HG02571 (cell line): ENCODE data around the gene NR5A2.

Experiments
- ATAC-seq: cut with Tn5 transposase; IDR thresholded peaks from one replicate; pipeline ENCODE4 v1.9.1; 2021; ENCODE audit warnings: mild to moderate bottlenecking, moderate library complexity; ENCODE audit not compliant: unreplicated experiment

The NR5A2 gene

DNA sequence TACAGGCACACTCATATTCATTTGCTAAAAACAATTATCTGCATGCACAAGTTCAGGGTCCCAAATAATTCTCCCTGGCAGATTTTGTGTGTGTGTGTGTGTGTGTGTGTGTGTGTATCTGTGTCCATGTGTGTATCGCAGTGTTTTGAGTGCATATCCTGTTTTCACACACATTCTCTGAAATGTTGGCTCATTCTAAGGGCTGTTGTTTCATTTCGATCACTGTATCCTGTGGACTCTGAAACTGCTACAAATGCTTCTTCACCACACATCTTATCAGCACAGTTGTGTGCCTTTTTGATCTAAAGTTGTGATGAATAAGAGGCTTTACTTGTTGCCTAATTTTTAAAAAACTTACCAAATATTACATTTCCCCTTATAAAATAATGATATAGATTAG lies 34.6 kb downstream of the NR5A2 start:
- no peak for ATAC-seq

DNA sequence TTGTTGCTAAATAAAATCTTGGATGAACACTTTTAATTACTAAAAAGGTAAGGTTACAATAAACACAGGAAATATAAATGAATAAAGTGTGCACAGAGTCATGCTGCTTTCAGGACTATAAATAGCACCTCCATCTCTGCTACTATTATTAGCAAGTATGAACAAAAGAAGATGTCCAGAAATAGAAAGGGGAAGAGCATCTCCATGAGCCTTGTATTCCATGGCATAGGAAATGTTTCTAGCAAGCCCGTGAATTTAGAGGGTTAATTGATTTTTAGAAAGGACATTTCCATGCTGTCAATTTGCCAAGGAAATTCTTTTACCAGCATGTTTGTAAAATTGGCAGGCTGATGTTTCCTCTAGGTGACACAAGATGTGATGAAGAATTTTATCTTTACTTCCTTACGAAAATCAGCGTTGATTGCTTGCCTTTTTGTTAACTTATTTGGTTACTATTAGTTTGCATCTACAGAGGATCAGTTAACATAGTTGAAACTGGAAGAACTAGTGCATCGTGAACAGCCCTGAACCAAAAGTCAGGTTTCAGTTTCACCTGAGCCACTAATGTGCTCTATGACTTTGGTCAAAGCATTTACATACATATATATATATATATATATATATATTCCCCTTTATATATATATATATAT lies 45.3 kb downstream of the NR5A2 start:
- peak; percentile 98 for ATAC-seq

DNA sequence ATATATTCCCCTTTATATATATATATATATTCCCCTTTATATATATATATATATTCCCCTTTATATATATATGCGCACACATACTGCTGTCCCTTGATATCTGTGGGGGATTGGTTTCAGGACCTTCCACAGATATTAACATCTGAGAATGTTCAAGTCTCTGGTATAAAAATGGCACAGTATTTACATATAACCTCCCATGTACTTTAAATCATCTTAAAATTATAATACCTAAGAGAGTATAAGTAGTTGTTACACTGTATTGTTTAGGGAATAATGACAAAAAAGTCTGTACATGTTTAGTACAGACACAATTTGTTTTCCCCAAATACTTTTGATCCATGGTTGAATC lies 45.8 kb downstream of the NR5A2 start:
- peak; percentile 26 for ATAC-seq

DNA sequence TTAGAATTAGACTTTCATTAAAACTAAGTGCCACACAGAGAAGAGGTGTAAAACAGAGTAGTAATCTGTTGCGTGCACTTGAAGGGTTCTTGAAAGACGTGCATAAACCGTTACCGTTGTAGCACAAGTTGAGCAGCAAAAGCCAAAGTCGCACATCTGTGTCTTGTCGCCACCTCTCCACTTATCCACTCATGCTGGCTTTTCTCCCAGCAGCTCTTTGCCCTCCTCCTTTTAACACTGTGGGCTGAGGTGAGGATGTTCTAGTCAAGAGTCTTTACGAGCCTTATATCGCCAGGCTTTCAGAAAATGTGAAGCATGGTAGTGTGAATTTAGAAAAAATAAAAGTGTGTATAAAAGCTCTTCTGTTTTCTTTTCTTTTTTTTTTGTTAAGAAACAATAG lies 48.0 kb downstream of the NR5A2 start:
- ATAC-seq = no peak

DNA sequence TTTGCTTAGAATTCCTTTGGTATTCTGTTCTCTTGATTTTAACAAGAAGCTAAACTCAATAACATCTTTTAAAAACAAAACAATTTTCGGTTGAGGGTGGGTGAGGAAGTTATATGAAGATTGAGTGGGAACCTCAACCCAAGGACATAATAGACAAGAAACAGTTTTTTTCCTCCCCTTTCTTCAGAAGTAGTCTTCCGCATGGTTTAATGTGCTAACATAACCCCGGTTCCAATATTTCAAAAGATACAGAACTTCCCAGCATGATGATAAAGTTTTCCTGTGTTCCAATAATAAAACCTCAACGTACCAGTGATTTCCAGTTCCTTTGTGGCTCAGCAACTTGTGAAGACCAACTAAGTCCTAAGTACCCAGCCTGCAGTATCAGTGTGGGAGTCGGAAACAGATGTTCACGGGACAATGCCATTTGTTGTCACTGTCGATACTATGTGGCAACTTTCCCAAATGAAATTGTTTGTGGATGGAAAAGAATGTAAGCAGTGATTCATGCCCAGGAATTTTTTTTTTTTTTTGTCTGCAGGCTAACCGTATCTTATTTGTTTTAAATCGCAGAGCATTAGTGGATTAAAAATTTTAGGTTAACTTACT lies 48.5 kb downstream of the NR5A2 start:
- ATAC-seq = no peak

DNA sequence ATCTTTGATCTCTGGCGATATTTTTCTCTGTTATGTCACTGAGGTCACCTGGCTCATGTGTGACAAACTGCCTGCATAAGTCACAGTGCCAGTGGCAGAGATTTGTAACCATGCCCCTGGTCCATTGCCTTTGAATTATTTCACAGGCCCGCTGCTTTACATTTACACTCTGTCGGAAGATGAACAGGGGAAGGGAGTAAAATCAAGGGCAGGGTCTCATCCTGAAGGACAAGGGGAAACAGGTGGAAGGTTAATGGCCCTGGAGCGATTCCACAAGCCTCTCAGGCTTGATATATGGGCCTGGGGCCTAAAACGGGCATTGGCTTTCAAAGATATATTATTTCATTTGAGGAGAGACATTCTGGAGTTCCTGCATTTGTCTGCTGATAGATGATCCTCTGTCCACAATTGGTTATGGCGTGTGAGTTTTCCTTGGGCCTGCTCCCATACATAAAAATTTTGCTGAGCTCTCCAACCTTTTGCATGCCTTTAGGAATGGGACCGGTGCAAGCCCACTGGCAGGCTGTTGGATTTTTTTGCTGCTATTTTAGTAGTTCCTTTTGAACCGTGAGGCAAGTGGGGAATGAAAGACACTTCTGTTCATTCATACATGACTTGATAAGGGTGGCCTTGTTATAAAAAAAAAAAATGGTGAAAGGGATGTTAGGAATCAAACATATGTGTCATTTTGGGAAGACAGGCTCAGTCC lies 51.9 kb downstream of the NR5A2 start:
- ATAC-seq = no peak

DNA sequence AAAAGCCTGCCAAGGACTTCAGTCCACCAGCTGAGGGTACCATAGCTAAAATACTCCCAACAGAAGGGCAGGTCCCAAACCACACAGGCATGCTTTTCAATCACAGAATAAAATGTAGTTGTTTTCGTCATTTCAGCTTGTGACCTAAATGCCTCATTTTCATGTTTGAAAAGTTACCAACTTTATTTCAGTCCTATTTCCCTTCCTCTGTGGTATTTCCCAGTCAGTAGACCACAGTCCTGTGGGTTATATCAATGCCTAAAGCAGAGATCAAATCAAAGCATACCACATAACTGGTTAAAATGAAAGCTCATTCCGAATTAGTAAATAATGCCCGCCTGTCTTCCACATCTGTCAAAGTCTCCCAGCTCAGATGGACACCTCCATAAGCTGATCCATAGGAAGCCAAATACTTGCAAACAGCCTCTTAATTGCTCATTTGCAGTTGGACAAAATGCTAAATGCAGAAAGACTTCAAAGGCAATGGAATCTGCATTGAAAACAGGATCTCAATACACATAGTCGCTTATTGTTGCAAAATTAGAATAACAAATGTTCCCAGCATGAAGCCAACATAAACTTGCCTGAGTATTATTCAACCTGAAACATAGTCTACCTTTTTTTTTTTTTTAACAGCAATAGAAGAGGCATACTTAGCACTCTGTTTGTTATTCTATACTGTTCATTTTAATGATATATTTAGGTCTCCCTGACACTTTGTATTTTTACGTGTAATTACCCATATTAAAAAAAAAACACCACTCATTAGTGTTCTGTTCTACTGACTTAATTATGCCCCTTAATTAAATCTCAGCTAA lies 53.9 kb downstream of the NR5A2 start:
- ATAC-seq = no peak

DNA sequence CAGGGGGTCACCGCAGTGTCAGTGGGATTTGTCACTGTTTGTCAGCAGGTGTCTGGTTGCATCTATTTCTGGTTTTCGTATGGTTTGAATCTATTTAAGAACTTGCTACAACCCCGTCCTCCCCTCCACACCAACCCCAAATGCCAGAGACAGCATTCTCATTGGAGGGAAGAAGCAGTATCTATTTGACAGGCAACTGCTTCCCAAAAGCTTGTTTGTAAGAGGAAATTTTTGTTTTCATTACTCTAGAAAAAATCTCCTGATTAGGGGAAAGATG lies 54.4 kb downstream of the NR5A2 start:
- ATAC-seq = no peak

DNA sequence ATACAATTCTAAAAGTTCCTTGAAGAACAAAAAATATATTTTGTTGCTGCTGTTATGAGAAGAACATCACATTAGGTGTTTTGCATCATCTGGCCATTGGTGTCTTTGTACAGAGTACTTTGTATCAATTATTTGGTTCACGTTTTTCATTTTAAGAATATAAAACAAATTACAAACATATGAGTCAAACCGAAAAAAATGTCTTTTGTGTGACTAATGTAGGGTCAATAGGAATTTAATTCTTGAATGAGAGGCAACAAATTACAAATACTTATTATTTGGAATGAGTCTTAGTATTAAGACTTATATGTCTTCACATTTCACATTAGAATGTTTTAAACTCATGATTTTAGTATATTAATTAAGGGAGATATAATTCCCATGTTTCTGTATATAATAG lies 54.8 kb downstream of the NR5A2 start:
- no peak for ATAC-seq

DNA sequence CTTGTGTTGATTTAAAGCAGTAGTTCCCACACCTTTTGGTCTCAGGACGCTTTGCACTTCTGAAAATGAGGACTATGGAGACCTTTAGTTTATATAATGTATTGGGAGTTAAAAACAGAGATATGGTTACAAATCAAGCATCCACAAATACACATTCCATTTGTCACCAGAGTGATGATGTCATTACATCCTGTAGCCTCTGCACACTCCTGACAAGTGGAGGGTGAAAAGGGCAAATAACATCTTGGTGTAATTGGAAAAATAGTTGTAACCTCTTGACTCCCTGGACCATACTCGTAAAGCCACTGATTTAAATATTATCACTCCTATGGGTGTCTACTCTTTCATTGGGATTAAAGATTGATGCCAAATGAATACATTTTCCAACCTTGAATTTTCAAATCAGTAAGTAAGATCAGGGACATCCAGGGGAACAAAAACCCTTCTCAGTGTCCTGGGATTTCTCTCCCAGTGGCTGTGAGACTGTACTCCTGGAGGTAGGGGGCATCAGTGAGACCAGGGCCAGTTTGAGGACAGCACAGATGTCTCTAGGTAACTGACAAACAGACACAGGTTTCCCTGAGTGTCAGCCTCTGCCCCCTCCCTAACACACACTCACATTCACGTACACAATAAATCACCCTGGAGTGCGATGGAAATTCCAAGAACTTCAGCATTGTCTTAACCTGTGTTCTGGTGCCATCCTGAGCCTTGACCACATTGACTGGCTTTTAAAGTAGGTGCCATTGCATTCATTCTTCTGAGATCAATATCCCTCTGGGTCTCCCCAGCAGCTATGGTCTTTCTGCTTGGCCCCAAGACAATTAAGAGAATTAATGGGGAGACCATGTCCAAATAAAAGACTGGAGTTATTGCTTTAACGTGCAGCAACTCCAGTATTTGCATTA lies 63.0 kb downstream of the NR5A2 start:
- no peak for ATAC-seq

DNA sequence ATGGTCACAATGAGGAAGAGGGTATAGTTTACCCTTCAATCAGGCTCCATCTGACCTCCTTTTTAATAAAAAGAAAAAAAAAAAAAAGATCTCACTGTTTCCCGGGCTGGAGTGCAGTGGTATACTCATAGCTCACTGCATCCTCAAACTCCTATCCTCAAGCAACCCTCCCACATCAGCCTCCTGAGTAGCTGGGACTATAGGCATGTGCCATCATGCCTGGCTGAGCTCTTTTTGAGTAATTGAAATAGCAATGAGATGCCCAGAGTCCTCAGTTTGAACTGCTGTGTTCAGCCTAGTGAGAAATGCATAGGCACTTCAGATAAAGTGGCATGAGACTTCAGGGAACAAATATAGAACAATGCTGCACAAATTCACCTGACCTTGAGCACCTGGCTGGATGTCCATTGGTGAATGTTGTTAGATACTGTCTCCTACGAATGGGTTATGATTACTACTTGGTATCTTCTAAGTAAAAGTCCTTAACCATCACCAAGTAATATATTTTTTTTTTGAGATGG lies 67.6 kb downstream of the NR5A2 start:
- ATAC-seq = no peak

DNA sequence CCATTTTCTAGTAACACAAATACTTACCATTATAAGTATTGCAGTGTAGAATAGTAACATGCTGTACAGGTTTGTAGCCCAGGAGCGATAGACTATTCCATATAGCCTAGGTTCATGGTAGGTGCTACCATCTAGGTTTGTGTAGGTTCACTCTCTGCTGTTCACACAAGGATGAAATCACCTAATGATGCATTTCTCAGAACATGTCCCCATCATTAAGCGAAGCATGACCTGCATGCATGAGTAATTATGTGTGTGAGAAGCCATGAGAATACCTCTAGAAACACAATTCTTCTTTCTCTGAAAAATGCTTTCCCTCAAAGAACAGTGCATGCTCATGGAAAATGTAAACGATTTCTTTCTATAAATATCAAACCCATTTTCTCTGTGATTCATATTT lies 69.3 kb downstream of the NR5A2 start:
- ATAC-seq = no peak

DNA sequence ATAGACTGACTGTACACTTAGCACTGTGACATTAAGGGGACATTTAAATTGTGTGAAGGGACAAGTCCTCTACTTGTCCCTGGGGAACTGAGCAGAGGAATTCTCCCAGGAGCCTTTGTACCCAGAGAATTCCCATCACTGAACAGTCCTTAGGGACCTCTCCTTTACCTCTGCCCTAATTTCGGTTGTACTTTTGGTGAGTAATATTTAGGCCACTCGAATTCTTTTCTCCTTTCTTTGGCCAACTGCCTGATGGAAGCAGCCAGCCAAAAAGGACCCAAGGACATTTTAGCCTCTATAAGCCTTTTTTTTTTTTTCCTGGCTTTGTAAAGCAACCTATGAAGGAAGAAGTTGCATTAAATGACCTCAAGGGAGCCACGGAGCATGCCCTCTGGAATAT lies 71.5 kb downstream of the NR5A2 start:
- ATAC-seq = no peak

DNA sequence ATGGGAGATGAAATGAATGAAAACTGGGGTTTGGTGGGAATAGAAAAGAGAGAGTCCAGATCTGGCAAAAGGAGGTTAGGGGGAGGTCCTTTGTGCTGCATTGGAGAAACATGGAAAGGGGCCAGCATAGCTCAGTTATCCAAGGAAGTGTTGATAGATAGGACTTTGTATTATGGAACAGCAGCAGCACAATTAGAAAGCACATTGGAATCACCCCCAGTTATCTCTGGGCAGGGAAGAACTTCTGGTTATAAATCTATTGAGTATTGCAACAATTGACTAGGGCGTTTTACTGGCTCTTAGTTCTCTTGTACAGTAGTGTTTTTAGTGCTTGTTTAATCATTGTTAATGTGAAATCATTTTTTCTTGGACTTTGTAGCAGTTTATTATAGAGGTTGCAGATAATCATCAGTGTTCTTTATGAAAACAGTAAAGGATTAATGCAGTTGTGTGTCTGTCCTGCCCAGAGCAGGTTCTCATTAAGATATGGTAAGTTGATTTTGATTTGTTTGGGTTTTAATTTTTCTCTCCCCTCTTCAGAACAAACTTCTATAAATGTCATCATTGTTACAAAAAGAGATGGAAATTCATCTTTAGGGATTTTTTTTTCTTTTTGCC lies 76.6 kb downstream of the NR5A2 start:
- ATAC-seq = no peak

DNA sequence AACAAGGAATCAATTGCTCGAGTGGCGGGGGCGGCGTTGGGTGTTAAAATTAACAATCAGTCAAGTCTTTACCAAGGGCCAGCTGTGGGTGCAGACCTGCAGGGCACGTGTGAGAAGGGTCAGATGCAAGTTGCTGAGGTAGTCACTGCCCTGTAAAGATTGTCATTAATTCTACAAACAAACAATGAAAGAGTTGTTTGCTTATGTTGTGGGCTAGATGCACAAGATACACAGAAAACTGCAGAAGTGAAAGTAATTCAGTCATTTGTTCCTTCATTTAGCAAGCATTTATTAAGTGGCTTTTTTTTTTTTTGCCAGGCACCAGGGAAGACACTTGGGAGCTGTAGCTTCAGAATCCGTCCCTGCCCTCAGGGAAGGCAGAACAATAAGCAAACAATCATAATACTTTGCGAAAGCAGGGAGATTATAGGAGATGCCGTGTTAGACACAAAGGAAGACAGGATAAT lies 79.5 kb downstream of the NR5A2 start:
- ATAC-seq = no peak

DNA sequence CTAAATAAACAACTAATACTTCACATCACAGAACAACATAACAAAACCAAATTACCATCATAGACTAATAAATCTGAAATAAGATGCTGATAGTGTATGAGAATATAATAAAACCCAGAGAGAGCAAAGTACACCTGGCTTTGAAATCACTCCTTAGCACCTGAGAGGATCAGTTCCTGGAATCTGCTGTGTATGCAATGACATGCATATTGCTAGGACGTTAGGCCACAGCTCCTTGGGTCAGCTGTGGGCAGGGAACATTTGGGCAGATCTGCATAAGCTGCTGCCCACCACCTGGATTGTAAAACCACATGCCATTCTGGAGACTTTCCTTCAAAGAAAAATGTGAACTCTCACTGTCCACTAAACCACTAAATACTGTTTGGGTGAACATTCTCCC lies 81.1 kb downstream of the NR5A2 start:
- no peak for ATAC-seq

DNA sequence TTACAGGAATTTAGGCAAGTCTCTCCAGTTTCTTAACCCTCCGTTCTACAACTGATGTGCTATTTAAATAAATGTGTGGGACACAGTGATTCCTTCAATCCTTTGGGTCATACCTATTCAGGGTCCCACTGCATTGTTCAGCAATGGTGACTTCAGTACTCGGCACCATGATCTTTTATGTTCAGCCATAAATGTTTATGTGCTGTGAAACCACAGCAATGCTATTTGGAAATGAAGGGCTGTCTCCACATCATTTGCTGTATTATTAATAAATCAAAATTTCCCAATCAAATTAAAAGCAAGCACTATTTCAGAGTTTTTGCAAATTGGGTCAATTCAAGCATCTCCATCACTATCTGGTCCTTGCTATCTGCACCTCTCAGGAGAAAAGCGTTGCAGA lies 84.8 kb downstream of the NR5A2 start:
- no peak for ATAC-seq

DNA sequence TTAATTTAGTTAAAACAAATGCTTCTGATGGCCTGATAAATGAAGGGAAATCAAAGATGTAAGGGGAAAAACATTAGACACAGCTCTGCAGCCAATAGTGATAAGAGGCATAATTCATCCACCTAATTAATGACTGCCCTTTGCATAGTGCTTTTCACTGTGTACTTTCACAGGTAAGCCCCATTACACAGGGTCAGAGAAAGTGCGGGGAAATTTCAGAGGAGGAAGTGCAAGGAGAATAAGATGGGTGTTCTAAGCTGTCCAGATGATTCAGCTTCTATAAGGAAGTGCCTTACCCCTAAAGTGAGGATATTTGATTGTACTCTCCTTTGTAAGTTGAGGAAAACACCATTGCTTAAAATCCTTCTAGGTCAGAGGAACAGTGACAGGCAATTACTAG lies 88.0 kb downstream of the NR5A2 start:
- no peak for ATAC-seq

DNA sequence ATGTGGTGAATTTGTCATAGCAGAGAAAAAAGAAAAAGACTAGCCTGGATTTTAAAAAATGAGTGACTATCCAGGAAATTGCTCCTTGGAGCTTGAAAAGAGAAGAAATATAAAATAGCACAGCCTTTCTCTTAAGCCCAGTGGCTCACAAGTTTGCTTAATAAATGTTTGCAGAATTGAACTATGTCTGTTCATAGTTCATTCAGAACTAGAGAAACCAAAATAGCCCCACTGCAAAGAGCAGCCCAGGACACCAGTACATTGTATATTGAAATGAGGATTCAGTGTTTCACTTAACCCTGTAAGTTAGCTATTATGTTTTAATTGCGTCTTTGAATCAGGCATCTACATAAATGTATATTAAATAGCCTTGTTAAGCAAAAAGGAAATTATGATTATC lies 88.8 kb downstream of the NR5A2 start:
- ATAC-seq = no peak
